AG09309 (cell line): ENCODE data around the gene SAMD4A.

Experiments
- DNase-seq: peaks from one replicate; pipeline ENCODE4 v3.0.0-alpha.2; 2010; ENCODE audit warnings: low read depth
- H3K4me3 ChIP-seq: 2 replicates; pipeline ENCODE4 v1.5.1; 2011; ENCODE audit warnings: mild to moderate bottlenecking, low read depth, low read length, moderate library complexity; ENCODE audit not compliant: control insufficient read depth
- CTCF ChIP-seq: IDR thresholded peaks from 2 replicates; pipeline ENCODE4 v1.5.1; 2011; ENCODE audit warnings: mild to moderate bottlenecking, low read depth, low read length, inconsistent platforms; ENCODE audit not compliant: insufficient read depth, control insufficient read depth; ENCODE audit errors: missing control alignments

SAMD4A gene

GRCh38 chr14:54590481-54590880 is 23.6 kb downstream of the SAMD4A start:
- no peak for DNase-seq
- no peak for TF ChIP-seq CTCF
- no peak overlapping the region for H3K4me3 ChIP-seq

- no peak for DNase-seq
- no peak for TF ChIP-seq CTCF
- no peak overlapping the region for H3K4me3 ChIP-seq
Measured at GRCh38 chr14:54591461-54591860, 24.5 kb downstream of the SAMD4A start.

- DNase-seq = no peak
- H3K4me3 ChIP-seq = no peak overlapping the region
- no peak for TF ChIP-seq CTCF
Measured at GRCh38 chr14:54591866-54592265, 24.9 kb downstream of the SAMD4A start.

GRCh38 chr14:54593860-54594259 is 26.9 kb downstream of the SAMD4A start:
- H3K4me3 ChIP-seq = no peak overlapping the region
- TF ChIP-seq CTCF = no peak
- DNase-seq = no peak

- no peak overlapping the region for H3K4me3 ChIP-seq
- no peak for TF ChIP-seq CTCF
- DNase-seq = no peak
Measured at GRCh38 chr14:54594537-54594936, 27.6 kb downstream of the SAMD4A start.

GRCh38 chr14:54597795-54598443 is 31.0 kb downstream of the SAMD4A start:
- no peak for TF ChIP-seq CTCF
- H3K4me3 ChIP-seq = no peak overlapping the region
- no peak for DNase-seq

GRCh38 chr14:54599966-54600716 is 33.2 kb downstream of the SAMD4A start:
- H3K4me3 ChIP-seq = no peak overlapping the region
- no peak for DNase-seq
- TF ChIP-seq CTCF = no peak
